NCI-H146 (cell line): Measurements from ENCODE around the gene U2SURP.
A peak's percentile ranks its signal among the peaks of the same experiment; 100 is the strongest.
"Not testable (repeated sequence)": the region's sequence is repeated elsewhere in the genome, so short reads cannot be mapped to it uniquely, and the experiment has no call there.

Source experiments
- DNase-seq: peaks from one replicate; lab custom pipeline; 2025; lab: John Stamatoyannopoulos, UW

Gene U2SURP

GRCh38 chr3:143071776-143072175 lies 70.4 kb downstream of the U2SURP start:
- no peak for DNase-seq

GRCh38 chr3:143072298-143073020 lies 71.1 kb downstream of the U2SURP start:
- not testable (repeated sequence) for DNase-seq

GRCh38 chr3:143073541-143073940 lies 72.2 kb downstream of the U2SURP start:
- not testable (repeated sequence) for DNase-seq

GRCh38 chr3:143073983-143074382 lies 72.6 kb downstream of the U2SURP start:
- not testable (repeated sequence) for DNase-seq

GRCh38 chr3:143078883-143079282 lies 77.5 kb downstream of the U2SURP start:
- no peak for DNase-seq

GRCh38 chr3:143080196-143080595 lies 78.8 kb downstream of the U2SURP start:
- DNase-seq, result no peak

GRCh38 chr3:143081365-143081764 lies 80.0 kb downstream of the U2SURP start:
- DNase-seq, result no peak

- no peak for DNase-seq
Measured at GRCh38 chr3:143081844-143082778, 80.7 kb downstream of the U2SURP start.

- no peak for DNase-seq
Measured at GRCh38 chr3:143083781-143084180, 82.4 kb downstream of the U2SURP start.

- DNase-seq, result no peak
Measured at GRCh38 chr3:143084856-143085731, 83.7 kb downstream of the U2SURP start.

- DNase-seq, result no peak
Measured at GRCh38 chr3:143088835-143089234, 87.5 kb downstream of the U2SURP start.

- no peak for DNase-seq
Measured at GRCh38 chr3:143089965-143090364, 88.6 kb downstream of the U2SURP start.

- peak; percentile 68 for DNase-seq
Measured at GRCh38 chr3:143090486-143090885, 89.1 kb downstream of the U2SURP start.

- DNase-seq, result no peak
Measured at GRCh38 chr3:143090976-143091837, 89.8 kb downstream of the U2SURP start.

- no peak for DNase-seq
Measured at GRCh38 chr3:143092191-143092590, 90.8 kb downstream of the U2SURP start.

GRCh38 chr3:143095813-143096212 lies 94.4 kb downstream of the U2SURP start:
- DNase-seq, result no peak

- no peak for DNase-seq
Measured at GRCh38 chr3:143098032-143098764, 96.8 kb downstream of the U2SURP start.

- no peak for DNase-seq
Measured at GRCh38 chr3:143099210-143099609, 97.8 kb downstream of the U2SURP start.

- DNase-seq, result no peak
Measured at GRCh38 chr3:143099690-143100089, 98.3 kb downstream of the U2SURP start.

GRCh38 chr3:143100451-143100850 lies 99.1 kb downstream of the U2SURP start:
- no peak for DNase-seq
